ENCODE measurements around the gene LETM1. TPM values are rescaled to one million over a fixed set of nuclear protein-coding genes. Genes with fewer than 3 reads are reported as not detected.

The LETM1 gene
- total and polyA plus RNA-seq, 2 of the 13 experiments (the other 11 are each of a cell fraction or from before 2014, with no cell fraction given), result 9.7 to 41.6 TPM

GRCh38 chr4:1870578-1871443, 14.9 kb upstream of the LETM1 start, which contains the start of gene NSD2 (continued):
- TF ChIP-seq, protein P1, sequence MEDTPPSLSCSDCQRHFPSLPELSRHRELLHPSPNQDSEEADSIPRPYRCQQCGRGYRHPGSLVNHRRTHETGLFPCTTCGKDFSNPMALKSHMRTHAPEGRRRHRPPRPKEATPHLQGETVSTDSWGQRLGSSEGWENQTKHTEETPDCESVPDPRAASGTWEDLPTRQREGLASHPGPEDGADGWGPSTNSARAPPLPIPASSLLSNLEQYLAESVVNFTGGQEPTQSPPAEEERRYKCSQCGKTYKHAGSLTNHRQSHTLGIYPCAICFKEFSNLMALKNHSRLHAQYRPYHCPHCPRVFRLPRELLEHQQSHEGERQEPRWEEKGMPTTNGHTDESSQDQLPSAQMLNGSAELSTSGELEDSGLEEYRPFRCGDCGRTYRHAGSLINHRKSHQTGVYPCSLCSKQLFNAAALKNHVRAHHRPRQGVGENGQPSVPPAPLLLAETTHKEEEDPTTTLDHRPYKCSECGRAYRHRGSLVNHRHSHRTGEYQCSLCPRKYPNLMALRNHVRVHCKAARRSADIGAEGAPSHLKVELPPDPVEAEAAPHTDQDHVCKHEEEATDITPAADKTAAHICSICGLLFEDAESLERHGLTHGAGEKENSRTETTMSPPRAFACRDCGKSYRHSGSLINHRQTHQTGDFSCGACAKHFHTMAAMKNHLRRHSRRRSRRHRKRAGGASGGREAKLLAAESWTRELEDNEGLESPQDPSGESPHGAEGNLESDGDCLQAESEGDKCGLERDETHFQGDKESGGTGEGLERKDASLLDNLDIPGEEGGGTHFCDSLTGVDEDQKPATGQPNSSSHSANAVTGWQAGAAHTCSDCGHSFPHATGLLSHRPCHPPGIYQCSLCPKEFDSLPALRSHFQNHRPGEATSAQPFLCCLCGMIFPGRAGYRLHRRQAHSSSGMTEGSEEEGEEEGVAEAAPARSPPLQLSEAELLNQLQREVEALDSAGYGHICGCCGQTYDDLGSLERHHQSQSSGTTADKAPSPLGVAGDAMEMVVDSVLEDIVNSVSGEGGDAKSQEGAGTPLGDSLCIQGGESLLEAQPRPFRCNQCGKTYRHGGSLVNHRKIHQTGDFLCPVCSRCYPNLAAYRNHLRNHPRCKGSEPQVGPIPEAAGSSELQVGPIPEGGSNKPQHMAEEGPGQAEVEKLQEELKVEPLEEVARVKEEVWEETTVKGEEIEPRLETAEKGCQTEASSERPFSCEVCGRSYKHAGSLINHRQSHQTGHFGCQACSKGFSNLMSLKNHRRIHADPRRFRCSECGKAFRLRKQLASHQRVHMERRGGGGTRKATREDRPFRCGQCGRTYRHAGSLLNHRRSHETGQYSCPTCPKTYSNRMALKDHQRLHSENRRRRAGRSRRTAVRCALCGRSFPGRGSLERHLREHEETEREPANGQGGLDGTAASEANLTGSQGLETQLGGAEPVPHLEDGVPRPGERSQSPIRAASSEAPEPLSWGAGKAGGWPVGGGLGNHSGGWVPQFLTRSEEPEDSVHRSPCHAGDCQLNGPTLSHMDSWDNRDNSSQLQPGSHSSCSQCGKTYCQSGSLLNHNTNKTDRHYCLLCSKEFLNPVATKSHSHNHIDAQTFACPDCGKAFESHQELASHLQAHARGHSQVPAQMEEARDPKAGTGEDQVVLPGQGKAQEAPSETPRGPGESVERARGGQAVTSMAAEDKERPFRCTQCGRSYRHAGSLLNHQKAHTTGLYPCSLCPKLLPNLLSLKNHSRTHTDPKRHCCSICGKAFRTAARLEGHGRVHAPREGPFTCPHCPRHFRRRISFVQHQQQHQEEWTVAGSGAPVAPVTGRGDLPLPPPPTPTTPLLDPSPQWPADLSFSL (CRISPR knock-in tag; IDR thresholded peaks at IDR 0.05), result no peak
- TF ChIP-seq XRCC5 (optimal IDR thresholded peaks at IDR 0.05; ENCODE audit: low read length) (no peak), ZFP1 (CRISPR knock-in tag; IDR thresholded peaks at IDR 0.05) (no peak), MED8 (CRISPR knock-in tag; IDR thresholded peaks at IDR 0.05; ENCODE audit: insufficient replicate concordance) (peak; percentile 39), ZSCAN31 (CRISPR knock-in tag; IDR thresholded peaks at IDR 0.05; ENCODE audit: low read depth) (peak; percentile 90; the same call in 1 of the 2 replicates), TRIM24 (CRISPR knock-in tag; IDR thresholded peaks at IDR 0.05) (no peak), MTA3 (CRISPR knock-in tag; IDR thresholded peaks at IDR 0.05) (no peak), BRCA1 (CRISPR knock-in tag; IDR thresholded peaks at IDR 0.05) (no peak), ADNP (CRISPR knock-in tag; IDR thresholded peaks at IDR 0.05) (0 out of 2 replicates have a peak, but pooled peaks have one; percentile 11), TP53 (CRISPR knock-in tag; conservative IDR thresholded peaks at IDR 0.05) (no peak), DMAP1 (CRISPR knock-in tag; IDR thresholded peaks at IDR 0.05) (peak; percentile 88), ZNF337 (CRISPR knock-in tag; IDR thresholded peaks at IDR 0.05; ENCODE audit: borderline replicate concordance, low read depth) (no peak), HMG20B (CRISPR knock-in tag; conservative IDR thresholded peaks at IDR 0.05) (no peak), ZNF160 (CRISPR knock-in tag; IDR thresholded peaks at IDR 0.05) (no peak; the same call in 1 of the 2 replicates), HHEX (CRISPR knock-in tag; IDR thresholded peaks at IDR 0.05) (no peak), KAT8 (CRISPR knock-in tag; IDR thresholded peaks at IDR 0.05) (no peak), HNF1A (IDR thresholded peaks at IDR 0.05; ENCODE audit: low read depth) (no peak), HNF1A (CRISPR knock-in tag; IDR thresholded peaks at IDR 0.05; ENCODE audit: borderline replicate concordance) (0 out of 2 replicates have a peak, but pooled peaks have one; percentile 54), ZNF343 (CRISPR knock-in tag; IDR thresholded peaks at IDR 0.05) (peak; percentile 96)
- TF ChIP-seq, protein P2, sequence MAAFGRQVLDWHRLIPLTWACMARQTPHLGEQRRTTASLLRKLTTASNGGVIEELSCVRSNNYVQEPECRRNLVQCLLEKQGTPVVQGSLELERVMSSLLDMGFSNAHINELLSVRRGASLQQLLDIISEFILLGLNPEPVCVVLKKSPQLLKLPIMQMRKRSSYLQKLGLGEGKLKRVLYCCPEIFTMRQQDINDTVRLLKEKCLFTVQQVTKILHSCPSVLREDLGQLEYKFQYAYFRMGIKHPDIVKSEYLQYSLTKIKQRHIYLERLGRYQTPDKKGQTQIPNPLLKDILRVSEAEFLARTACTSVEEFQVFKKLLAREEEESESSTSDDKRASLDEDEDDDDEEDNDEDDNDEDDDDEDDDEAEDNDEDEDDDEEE (CRISPR knock-in tag; IDR thresholded peaks at IDR 0.05), result 0 out of 2 replicates have a peak, but pooled peaks have one; percentile 52
